ENCODE results near the gene ERV3-1. TPM values are rescaled to one million over a fixed set of nuclear protein-coding genes. Genes with fewer than 3 reads are reported as not detected.
"Not testable (repeated sequence)": the region's sequence is repeated elsewhere in the genome, so short reads cannot be mapped to it uniquely, and the experiment has no call there.

Gene ERV3-1
- total and polyA plus RNA-seq, 2 experiments from 2014 or later = 15.3 to 26.8 TPM

DNA sequence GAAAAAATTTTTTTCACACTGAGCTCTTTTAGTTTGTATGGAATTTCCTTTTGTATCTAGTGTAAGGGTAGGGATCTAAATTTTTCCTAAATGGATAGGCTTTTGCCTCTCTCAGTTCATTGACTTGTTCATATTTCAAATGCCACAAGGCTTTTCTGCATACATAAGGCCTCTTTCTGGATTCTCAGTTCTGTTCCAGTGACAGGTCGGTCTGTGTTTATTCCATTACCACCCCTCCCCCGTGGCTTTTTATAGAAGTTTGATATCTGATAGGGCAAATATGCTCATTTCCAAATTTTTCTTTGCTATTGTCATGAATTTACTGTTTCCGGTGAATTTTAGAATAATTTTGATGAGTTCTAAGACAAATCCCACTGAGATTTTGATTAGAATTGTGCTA is 45.2 kb upstream of the ERV3-1 start:
- not testable (repeated sequence) for H3K4me3 ChIP-seq; DNase-seq (ENCODE audit: low spot score); H2AFZ ChIP-seq; ATAC-seq; H3K36me3 ChIP-seq (ENCODE audit: insufficient read depth); H4K20me1 ChIP-seq (replicated peaks; ENCODE audit: insufficient read depth); H3K27ac ChIP-seq (ENCODE audit: low read depth); H3K27me3 ChIP-seq (ENCODE audit: insufficient read depth); H3F3A ChIP-seq (replicated peaks; ENCODE audit: low read depth); H3K4me2 ChIP-seq; H3K79me2 ChIP-seq (replicated peaks; ENCODE audit: insufficient read depth); H3K4me1 Mint-ChIP-seq; H3K4me3 Mint-ChIP-seq; H3K27ac Mint-ChIP-seq; H3K9me3 Mint-ChIP-seq; H3K4me1 ChIP-seq (ENCODE audit: insufficient read depth); H3K27me3 Mint-ChIP-seq (ENCODE audit: insufficient read depth, low read depth, poor library complexity); H3K9me2 ChIP-seq (ENCODE audit: insufficient read depth)
- H3K36me3 Mint-ChIP-seq (ENCODE audit: low read depth) = peaks cover 22% of the 10 kb centered on the region; the same call in 2 of the 3 replicates

DNA sequence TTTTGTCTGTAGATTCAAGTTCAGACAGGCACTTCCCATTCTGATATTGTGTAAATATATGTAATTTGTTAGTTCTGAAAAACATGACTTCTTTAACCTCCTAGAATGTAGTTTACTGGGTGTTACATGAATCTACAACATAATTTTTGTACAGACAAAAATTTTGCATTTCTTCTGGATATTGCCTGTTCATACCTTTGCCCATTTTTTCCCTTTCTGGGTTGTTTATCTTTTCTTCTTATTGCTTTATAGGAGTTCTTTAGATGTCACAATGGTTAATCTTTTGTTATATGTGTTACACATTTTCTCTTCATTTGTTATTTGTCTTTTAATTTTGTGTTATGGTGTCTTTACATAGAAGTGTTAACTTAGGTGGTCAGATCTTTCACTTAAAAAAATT is 44.7 kb upstream of the ERV3-1 start:
- not testable (repeated sequence) for H3K27ac ChIP-seq (ENCODE audit: low read depth); H3K27ac Mint-ChIP-seq; H3K79me2 ChIP-seq (replicated peaks; ENCODE audit: insufficient read depth); H3K9me3 Mint-ChIP-seq; H2AFZ ChIP-seq; H3K9me2 ChIP-seq (ENCODE audit: insufficient read depth); ATAC-seq; H3K4me1 Mint-ChIP-seq; H3K4me3 Mint-ChIP-seq; H4K20me1 ChIP-seq (replicated peaks; ENCODE audit: insufficient read depth); H3K27me3 Mint-ChIP-seq (ENCODE audit: insufficient read depth, low read depth, poor library complexity); H3K4me1 ChIP-seq (ENCODE audit: insufficient read depth); H3F3A ChIP-seq (replicated peaks; ENCODE audit: low read depth); H3K36me3 ChIP-seq (ENCODE audit: insufficient read depth); H3K4me2 ChIP-seq; DNase-seq (ENCODE audit: low spot score); H3K27me3 ChIP-seq (ENCODE audit: insufficient read depth); H3K4me3 ChIP-seq
- peaks cover 18% of the 10 kb centered on the region; the same call in 2 of the 3 replicates for H3K36me3 Mint-ChIP-seq (ENCODE audit: low read depth)

DNA sequence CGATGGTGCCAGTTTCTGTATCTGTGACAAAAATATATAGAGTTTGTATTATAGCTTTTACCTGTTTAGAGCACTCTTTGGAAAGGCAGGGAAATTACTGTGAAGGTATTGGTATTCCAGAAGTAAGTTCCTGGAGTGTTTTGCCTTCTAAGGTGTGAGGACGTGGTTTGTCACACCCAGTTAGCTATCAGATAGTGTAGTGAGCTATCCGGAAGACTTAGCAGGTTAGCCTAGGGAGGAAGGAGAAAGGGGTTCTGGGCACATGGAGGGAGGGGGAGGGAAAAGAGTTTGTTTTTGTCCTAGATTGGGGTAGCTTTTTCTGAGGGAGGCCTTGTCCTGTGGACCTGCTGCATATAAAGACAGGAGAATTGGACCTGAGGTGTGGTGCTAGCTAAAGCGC is 39.8 kb upstream of the ERV3-1 start:
- H3K4me1 ChIP-seq (ENCODE audit: insufficient read depth); H3K4me1 Mint-ChIP-seq; H3K79me2 ChIP-seq (replicated peaks; ENCODE audit: insufficient read depth); H2AFZ ChIP-seq; H3K4me2 ChIP-seq; H3K27ac ChIP-seq (ENCODE audit: low read depth); H3K27ac Mint-ChIP-seq; H3K9me3 Mint-ChIP-seq; H3K27me3 Mint-ChIP-seq (ENCODE audit: insufficient read depth, low read depth, poor library complexity); H3K4me3 ChIP-seq; H3K4me3 Mint-ChIP-seq; DNase-seq (ENCODE audit: low spot score); H3K9me2 ChIP-seq (ENCODE audit: insufficient read depth); H3F3A ChIP-seq (replicated peaks; ENCODE audit: low read depth); H3K36me3 ChIP-seq (ENCODE audit: insufficient read depth); H3K27me3 ChIP-seq (ENCODE audit: insufficient read depth); ATAC-seq; H4K20me1 ChIP-seq (replicated peaks; ENCODE audit: insufficient read depth): not testable (repeated sequence)
- peaks cover 12% of the 10 kb centered on the region; the same call in 2 of the 3 replicates for H3K36me3 Mint-ChIP-seq (ENCODE audit: low read depth)

DNA sequence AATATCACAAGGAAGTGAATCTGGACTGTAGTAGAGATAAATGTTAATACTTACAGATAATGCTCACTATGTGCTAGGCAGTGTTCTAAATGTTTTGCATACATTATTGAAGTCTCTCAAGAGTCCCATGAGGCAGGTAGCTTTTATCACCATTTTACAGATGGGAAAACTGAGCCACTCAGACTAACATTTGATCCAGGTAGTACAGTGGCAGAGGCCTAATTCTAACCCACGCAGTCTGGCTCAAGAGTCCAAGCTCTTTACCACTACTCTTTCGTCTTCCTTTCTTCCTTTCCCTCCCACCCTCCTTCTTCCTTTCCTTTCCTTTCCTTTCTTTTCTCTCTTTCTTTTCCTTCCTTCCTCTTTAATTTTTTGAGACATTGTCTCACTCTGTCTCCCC is 39.1 kb upstream of the ERV3-1 start:
- H4K20me1 ChIP-seq (replicated peaks; ENCODE audit: insufficient read depth); H3K4me3 Mint-ChIP-seq; H3K27ac Mint-ChIP-seq: not testable (repeated sequence)

DNA sequence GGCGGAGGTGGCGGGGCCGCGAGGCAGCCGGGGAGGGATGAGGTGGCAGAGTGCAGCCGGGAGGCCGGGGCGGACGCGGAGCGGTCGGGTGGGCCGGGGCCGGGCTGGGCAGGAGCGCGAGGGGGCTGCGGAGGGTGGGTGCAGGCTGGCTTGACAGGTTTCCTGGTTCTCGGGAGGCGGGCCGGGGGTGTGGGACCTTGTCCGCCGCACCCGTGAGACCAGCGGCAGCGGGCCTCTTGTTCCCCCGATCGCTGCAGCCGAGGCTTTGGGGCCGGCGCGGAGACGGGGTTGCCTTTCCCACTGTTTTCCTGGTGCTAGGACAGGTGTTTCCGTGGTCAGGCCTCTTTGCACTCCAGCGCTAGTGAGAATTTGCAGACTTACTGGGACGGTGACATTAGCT is 32.3 kb upstream of the ERV3-1 start:
- Mint-ChIP-seq H3K4me1 (peaks cover 15% of the 10 kb centered on the region; the same call in 2 of the 3 replicates), H3K4me3 (peak overlapping the region; percentile 85), H3K27ac (peak overlapping the region; percentile 45)
- not testable (repeated sequence) for H2AFZ ChIP-seq; H4K20me1 ChIP-seq (replicated peaks; ENCODE audit: insufficient read depth); H3K4me1 ChIP-seq (ENCODE audit: insufficient read depth); H3F3A ChIP-seq (replicated peaks; ENCODE audit: low read depth); H3K27me3 Mint-ChIP-seq (ENCODE audit: insufficient read depth, low read depth, poor library complexity); H3K9me2 ChIP-seq (ENCODE audit: insufficient read depth); H3K9me3 Mint-ChIP-seq; H3K36me3 Mint-ChIP-seq (ENCODE audit: low read depth); H3K36me3 ChIP-seq (ENCODE audit: insufficient read depth); H3K27me3 ChIP-seq (ENCODE audit: insufficient read depth)
- Histone ChIP-seq H3K4me3 (peak overlapping the region; percentile 70), H3K79me2 (replicated peaks; ENCODE audit: insufficient read depth) (peaks cover 30% of the 10 kb centered on the region), H3K4me2 (peak overlapping the region; percentile 89), H3K27ac (ENCODE audit: low read depth) (peak overlapping the region; percentile 72; the same call in 1 of the 2 replicates)
- ATAC-seq = peak; percentile 43
- DNase-seq (ENCODE audit: low spot score) = peak; percentile 59

More for the DNA sequence above, 39.1 kb upstream of the ERV3-1 start:
- not testable (repeated sequence) for ATAC-seq; H3K27ac ChIP-seq (ENCODE audit: low read depth); H3K4me1 Mint-ChIP-seq; H3K27me3 ChIP-seq (ENCODE audit: insufficient read depth); H3K9me3 Mint-ChIP-seq; H3F3A ChIP-seq (replicated peaks; ENCODE audit: low read depth); DNase-seq (ENCODE audit: low spot score); H3K36me3 ChIP-seq (ENCODE audit: insufficient read depth); H3K9me2 ChIP-seq (ENCODE audit: insufficient read depth); H3K36me3 Mint-ChIP-seq (ENCODE audit: low read depth); H3K4me3 ChIP-seq; H3K4me1 ChIP-seq (ENCODE audit: insufficient read depth); H3K4me2 ChIP-seq; H2AFZ ChIP-seq; H3K27me3 Mint-ChIP-seq (ENCODE audit: insufficient read depth, low read depth, poor library complexity)
- H3K79me2 ChIP-seq (replicated peaks; ENCODE audit: insufficient read depth) = peaks cover 14% of the 10 kb centered on the region

All from GM23338 (cell line).